ENCODE results near the gene DOCK10. TPM values are rescaled to one million over a fixed set of nuclear protein-coding genes. Genes with fewer than 3 reads are reported as not detected.

The DOCK10 gene
- total RNA-seq, 4 donors from 2014 or later, result 16.7 to 37.2 (median 20.8) TPM

- no peak overlapping the region for H3K4me3 ChIP-seq
- no peaks in the 10 kb centered on the region for H3K27me3 ChIP-seq
- H3K36me3 ChIP-seq, result no peaks in the 10 kb centered on the region
- WGBS, 2 donors, result 31 to 41% methylated on average over 5 of the region's 5 CpGs
- no peak for DNase-seq (ENCODE audit: low spot score in 2 of 2)
- TF ChIP-seq, protein P1, sequence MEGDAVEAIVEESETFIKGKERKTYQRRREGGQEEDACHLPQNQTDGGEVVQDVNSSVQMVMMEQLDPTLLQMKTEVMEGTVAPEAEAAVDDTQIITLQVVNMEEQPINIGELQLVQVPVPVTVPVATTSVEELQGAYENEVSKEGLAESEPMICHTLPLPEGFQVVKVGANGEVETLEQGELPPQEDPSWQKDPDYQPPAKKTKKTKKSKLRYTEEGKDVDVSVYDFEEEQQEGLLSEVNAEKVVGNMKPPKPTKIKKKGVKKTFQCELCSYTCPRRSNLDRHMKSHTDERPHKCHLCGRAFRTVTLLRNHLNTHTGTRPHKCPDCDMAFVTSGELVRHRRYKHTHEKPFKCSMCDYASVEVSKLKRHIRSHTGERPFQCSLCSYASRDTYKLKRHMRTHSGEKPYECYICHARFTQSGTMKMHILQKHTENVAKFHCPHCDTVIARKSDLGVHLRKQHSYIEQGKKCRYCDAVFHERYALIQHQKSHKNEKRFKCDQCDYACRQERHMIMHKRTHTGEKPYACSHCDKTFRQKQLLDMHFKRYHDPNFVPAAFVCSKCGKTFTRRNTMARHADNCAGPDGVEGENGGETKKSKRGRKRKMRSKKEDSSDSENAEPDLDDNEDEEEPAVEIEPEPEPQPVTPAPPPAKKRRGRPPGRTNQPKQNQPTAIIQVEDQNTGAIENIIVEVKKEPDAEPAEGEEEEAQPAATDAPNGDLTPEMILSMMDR (IDR thresholded peaks at IDR 0.05), result no peak
- TF ChIP-seq POLR2A (IDR thresholded peaks at IDR 0.05) (no peak), EP300 (IDR thresholded peaks at IDR 0.05) (no peak)
- H3K27ac ChIP-seq, result no peak overlapping the region
- no peaks in the 10 kb centered on the region for H3K9me3 ChIP-seq
- peaks cover 0 to 30% (median 2%) of the 10 kb centered on the region in 4 donors for H3K4me1 ChIP-seq
Measured at GRCh38 chr2:225037415-225038230, 4.6 kb downstream of the DOCK10 start.

DNA sequence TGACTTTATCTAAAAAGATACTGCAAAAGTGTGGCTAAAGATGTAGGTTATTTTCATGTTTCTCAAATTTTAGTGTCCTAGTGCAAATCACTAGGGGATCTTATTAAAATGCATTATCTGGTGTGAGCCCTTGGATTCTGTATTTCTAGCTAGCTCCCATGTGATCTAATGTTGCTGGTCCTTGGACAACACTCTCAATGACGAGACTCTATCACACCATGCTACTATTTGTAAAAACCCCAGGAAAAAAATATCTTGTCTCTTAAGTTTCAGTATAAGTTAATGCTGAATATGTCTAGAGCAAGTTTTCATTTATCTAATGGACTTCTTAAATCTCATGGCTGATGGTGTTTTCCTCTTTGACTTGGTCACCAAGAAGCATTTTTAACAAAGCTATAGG is 5.8 kb downstream of the DOCK10 start:
- 83 to 96% methylated on average over 1 of the region's 1 CpG for WGBS, 2 donors
- Histone ChIP-seq H3K27ac (no peak overlapping the region), H3K4me3 (no peak overlapping the region), H3K27me3 (no peaks in the 10 kb centered on the region), H3K9me3 (no peaks in the 10 kb centered on the region), H3K36me3 (no peaks in the 10 kb centered on the region), H3K4me1 (peaks cover 0 to 18% (median 2%) of the 10 kb centered on the region in 4 donors)
- no peak for TF ChIP-seq POLR2A (IDR thresholded peaks at IDR 0.05)
- TF ChIP-seq EP300 (IDR thresholded peaks at IDR 0.05), result no peak
- DNase-seq (ENCODE audit: low spot score in 2 of 2), result no peak

- H3K9me3 ChIP-seq, result no peaks in the 10 kb centered on the region
- peaks cover 0 to 9% (median 0%) of the 10 kb centered on the region in 4 donors for H3K4me1 ChIP-seq
- no peak overlapping the region for H3K27ac ChIP-seq
- 71 to 73% methylated on average over 6 of the region's 6 CpGs for WGBS, 2 donors
- TF ChIP-seq POLR2A (IDR thresholded peaks at IDR 0.05), result no peak
- TF ChIP-seq, protein P1 (IDR thresholded peaks at IDR 0.05), result no peak
- no peak for TF ChIP-seq EP300 (IDR thresholded peaks at IDR 0.05)
- no peaks in the 10 kb centered on the region for H3K36me3 ChIP-seq
- H3K4me3 ChIP-seq, result no peak overlapping the region
- H3K27me3 ChIP-seq, result no peaks in the 10 kb centered on the region
- DNase-seq (ENCODE audit: low spot score in 2 of 2), result no peak
Measured at GRCh38 chr2:225033440-225034318, 8.6 kb downstream of the DOCK10 start.

- TF ChIP-seq, protein P1 (IDR thresholded peaks at IDR 0.05), result no peak
- TF ChIP-seq EP300 (IDR thresholded peaks at IDR 0.05) (no peak), POLR2A (IDR thresholded peaks at IDR 0.05) (no peak)
- Histone ChIP-seq H3K36me3 (no peaks in the 10 kb centered on the region), H3K27me3 (no peaks in the 10 kb centered on the region), H3K27ac (no peak overlapping the region), H3K4me3 (no peak overlapping the region), H3K9me3 (no peaks in the 10 kb centered on the region), H3K4me1 (no peaks in the 10 kb centered on the region)
- no peak for DNase-seq (ENCODE audit: low spot score in 2 of 2)
Measured at GRCh38 chr2:225032246-225032645, 10.0 kb downstream of the DOCK10 start.

GRCh38 chr2:225031599-225031998 is 10.7 kb downstream of the DOCK10 start:
- Histone ChIP-seq H3K9me3 (no peaks in the 10 kb centered on the region), H3K27me3 (no peaks in the 10 kb centered on the region), H3K4me3 (no peak overlapping the region), H3K27ac (no peak overlapping the region), H3K4me1 (no peaks in the 10 kb centered on the region), H3K36me3 (no peaks in the 10 kb centered on the region)
- 80 to 91% methylated on average over 4 of the region's 4 CpGs for WGBS, 2 donors
- no peak for DNase-seq (ENCODE audit: low spot score in 2 of 2)
- TF ChIP-seq, protein P1 (IDR thresholded peaks at IDR 0.05), result no peak
- TF ChIP-seq EP300 (IDR thresholded peaks at IDR 0.05) (no peak), POLR2A (IDR thresholded peaks at IDR 0.05) (no peak)
